CD8-positive, alpha-beta memory T cell (primary cell): ENCODE data around the gene PRR29. TPM values are rescaled to one million over a fixed set of nuclear protein-coding genes. Genes with fewer than 3 reads are reported as not detected.

Source experiments
- CTCF ChIA-PET: fragments of 350-600 bp; sonication (Branson Sonifier 250); formaldehyde crosslinking; loops from one replicate; lab custom pipeline; 2021; ENCODE audit warnings: antibody characterized with exemption; lab: Charles Lee
- POLR2A ChIA-PET: fragments of 350-600 bp; sonication (Branson Sonifier 250); formaldehyde crosslinking; loops from one replicate; lab custom pipeline; 2021; ENCODE audit warnings: antibody characterized with exemption; lab: Charles Lee
- DNase-seq, 5 donors: peaks; one replicate each; pipeline versions ENCODE4 v3.0.0 to v3.0.0-alpha.2; 2020 to 2022; ENCODE audit warnings: mixed read lengths in 1 of 5
- H3K27ac ChIP-seq: one replicate; pipeline ENCODE4 v1.7.0; 2013; ENCODE audit warnings: low read depth, mild to moderate bottlenecking, low read length, moderate library complexity
- H3K27me3 ChIP-seq: 2 replicates; pipeline ENCODE4 v1.7.0; 2013; ENCODE audit warnings: low read length, mild to moderate bottlenecking; ENCODE audit not compliant: insufficient read depth, poor library complexity, severe bottlenecking
- H3K36me3 ChIP-seq: 2 replicates; pipeline ENCODE4 v1.7.0; 2013; ENCODE audit warnings: mild to moderate bottlenecking, low read length, moderate library complexity; ENCODE audit not compliant: insufficient read depth
- H3K4me1 ChIP-seq: 2 replicates; pipeline ENCODE4 v1.7.0; 2013; ENCODE audit warnings: mild to moderate bottlenecking, low read length, moderate library complexity; ENCODE audit not compliant: insufficient read depth
- H3K4me3 ChIP-seq: 2 replicates; pipeline ENCODE4 v1.7.0; 2013; ENCODE audit warnings: mild to moderate bottlenecking, low read length
- H3K9me3 ChIP-seq: 2 replicates; pipeline ENCODE4 v1.7.0; 2013; ENCODE audit warnings: mild to moderate bottlenecking, low read length
- H3K27ac Mint-ChIP-seq, 8 donors: one replicate each; pipeline ENCODE4 v1.8.0; 2020 to 2021; ENCODE audit warnings: mixed read lengths in 8 of 8, mild to moderate bottlenecking in 6 of 8, inconsistent platforms in 3 of 8, moderate library complexity in 3 of 8
- H3K27me3 Mint-ChIP-seq, 2 donors: one replicate each; pipeline ENCODE4 v1.8.0; 2020 to 2021; ENCODE audit warnings: mixed read lengths in 2 of 2, mild to moderate bottlenecking in 1 of 2, moderate library complexity in 1 of 2
- H3K36me3 Mint-ChIP-seq, 3 donors: one replicate each; pipeline ENCODE4 v1.8.0; 2020 to 2021; ENCODE audit warnings: mixed read lengths in 3 of 3, inconsistent platforms in 1 of 3, mild to moderate bottlenecking in 1 of 3
- H3K4me1 Mint-ChIP-seq, 3 donors: one replicate each; pipeline ENCODE4 v1.8.0; 2020 to 2021; ENCODE audit warnings: mixed read lengths in 3 of 3, inconsistent platforms in 1 of 3, mild to moderate bottlenecking in 1 of 3
- H3K4me3 Mint-ChIP-seq, 7 donors: one replicate each; pipeline ENCODE4 v1.8.0; 2020 to 2021; ENCODE audit warnings: mixed read lengths in 7 of 7, mild to moderate bottlenecking in 6 of 7, moderate library complexity in 4 of 7, inconsistent platforms in 2 of 7
- H3K9me3 Mint-ChIP-seq, 5 donors: one replicate each; pipeline ENCODE4 v1.8.0; 2020 to 2022; ENCODE audit warnings: mixed read lengths in 5 of 5, mild to moderate bottlenecking in 3 of 5, moderate library complexity in 2 of 5, inconsistent platforms in 1 of 5
- polyA plus RNA-seq: library from polyadenylated mRNA; unstranded; fragments of 300-500 nt; fragmentation: Illumina TruSeq; gene quantifications from one replicate; pipeline ENCODE4 v1.2.3, GENCODE V29; 2021
- total RNA-seq, 2 experiments: library from RNA; stranded (reverse); gene quantifications; one replicate each; pipeline ENCODE4 v1.2.3, GENCODE V29; 2021

Gene PRR29
- total and polyA plus RNA-seq, 3 experiments from 2014 or later: 0.24 to 4.1 (median 0.51) TPM

- no peak overlapping the region for H3K27ac Mint-ChIP-seq
- H3K27ac ChIP-seq: no peak overlapping the region
- peaks cover 0 to 1% of the 10 kb centered on the region in 2 donors for H3K27me3 Mint-ChIP-seq
- no peaks in the 10 kb centered on the region for H3K36me3 Mint-ChIP-seq
- H3K4me1 ChIP-seq: peaks cover 14% of the 10 kb centered on the region
- no peak overlapping the region for H3K4me3 ChIP-seq
- no peak for DNase-seq
- H3K4me1 Mint-ChIP-seq: peaks cover 18 to 26% (median 24%) of the 10 kb centered on the region in 3 donors
- peak overlapping the region in 1 of 7 donors; percentile 40 for H3K4me3 Mint-ChIP-seq
- no peaks in the 10 kb centered on the region for H3K9me3 ChIP-seq
- no peaks in the 10 kb centered on the region for H3K9me3 Mint-ChIP-seq
- no peaks in the 10 kb centered on the region for H3K36me3 ChIP-seq
- no peaks in the 10 kb centered on the region for H3K27me3 ChIP-seq
- ChIA-PET CTCF (interaction anchor here (1.0 to 3.7 kb wide), 6 partner anchors 8 to 58 kb away, joined by 3 to 13 read pairs (median 4); no protein-coding TSS in a partner anchor), POLR2A (no interaction called here)
These were observed 30.2 kb upstream of the PRR29 start for GRCh38 chr17:63967953-63968352.

- H3K4me3 Mint-ChIP-seq: no peak overlapping the region
- POLR2A ChIA-PET: interaction anchor here (0.6 kb wide), 1 partner anchor 37 kb away, joined by 5 read pairs; the partner anchor contains the start of gene CD79B
- H3K36me3 ChIP-seq: no peaks in the 10 kb centered on the region
- CTCF ChIA-PET: interaction anchor here (1.4 to 3.7 kb wide), 4 partner anchors 22 to 57 kb away, joined by 3 to 13 read pairs (median 4); no protein-coding TSS in a partner anchor
- H3K4me1 Mint-ChIP-seq: peaks cover 18 to 26% (median 24%) of the 10 kb centered on the region in 3 donors
- DNase-seq: no peak
- no peak overlapping the region for H3K27ac ChIP-seq
- H3K4me1 ChIP-seq: peaks cover 14% of the 10 kb centered on the region
- H3K27me3 Mint-ChIP-seq: peaks cover 0 to 1% of the 10 kb centered on the region in 2 donors
- H3K27me3 ChIP-seq: no peaks in the 10 kb centered on the region
- H3K9me3 ChIP-seq: no peaks in the 10 kb centered on the region
- no peak overlapping the region for H3K4me3 ChIP-seq
- H3K9me3 Mint-ChIP-seq: no peaks in the 10 kb centered on the region
- no peak overlapping the region for H3K27ac Mint-ChIP-seq
- no peaks in the 10 kb centered on the region for H3K36me3 Mint-ChIP-seq
These were observed 28.9 kb upstream of the PRR29 start for GRCh38 chr17:63969278-63969677.

GRCh38 chr17:63972796-63973195, 25.4 kb upstream of the PRR29 start, which contains the start of gene SCN4A:
TSS of gene SCN4A (minus strand) at chr17:63972918. CDS start at chr17:63972841, 77 bp downstream.
- Histone ChIP-seq H3K4me3 (no peak within 1 kb of the TSS), H3K27me3 (no peaks in the 10 kb centered on the region), H3K4me1 (no peaks in the 10 kb centered on the region), H3K27ac (no peak within 1 kb of the TSS), H3K9me3 (no peaks in the 10 kb centered on the region), H3K36me3 (no peaks in the 10 kb centered on the region)
- Mint-ChIP-seq H3K27me3 (peaks cover 6 to 9% of the 10 kb centered on the region in 2 donors), H3K36me3 (no peaks in the 10 kb centered on the region), H3K27ac (no peak within 1 kb of the TSS), H3K9me3 (no peaks in the 10 kb centered on the region), H3K4me3 (no peak within 1 kb of the TSS), H3K4me1 (peaks cover 6 to 12% (median 7%) of the 10 kb centered on the region in 3 donors)
- DNase-seq: no peak
- ChIA-PET POLR2A (no interaction called here), CTCF (no interaction called here)

GRCh38 chr17:63973247-63973646, 24.9 kb upstream of the PRR29 start:
- ChIA-PET CTCF (interaction anchor here (1.3 kb wide), 1 partner anchor 36 kb away, joined by 4 read pairs; no protein-coding TSS in a partner anchor), POLR2A (no interaction called here)

GRCh38 chr17:63973930-63974593, 24.1 kb upstream of the PRR29 start:
- Mint-ChIP-seq H3K27ac (peak overlapping the region in 2 of 8 donors; percentile 64 to 80), H3K27me3 (peaks cover 5 to 9% of the 10 kb centered on the region in 2 donors), H3K4me1 (peaks cover 3 to 8% (median 5%) of the 10 kb centered on the region in 3 donors), H3K36me3 (no peaks in the 10 kb centered on the region), H3K9me3 (no peaks in the 10 kb centered on the region), H3K4me3 (no peak overlapping the region)
- Histone ChIP-seq H3K27me3 (no peaks in the 10 kb centered on the region), H3K36me3 (no peaks in the 10 kb centered on the region), H3K9me3 (no peaks in the 10 kb centered on the region), H3K27ac (no peak overlapping the region), H3K4me1 (no peaks in the 10 kb centered on the region), H3K4me3 (no peak overlapping the region)
- no peak for DNase-seq
- POLR2A ChIA-PET: no interaction called here
- CTCF ChIA-PET: interaction anchor here (1.2 to 2.4 kb wide), 3 partner anchors 28 to 51 kb away, joined by 3 to 9 read pairs (median 4); no protein-coding TSS in a partner anchor

More at GRCh38 chr17:63973247-63973646, 24.9 kb upstream of the PRR29 start:
- no peaks in the 10 kb centered on the region for H3K9me3 Mint-ChIP-seq
- no peaks in the 10 kb centered on the region for H3K4me1 ChIP-seq
- H3K36me3 Mint-ChIP-seq: no peaks in the 10 kb centered on the region
- H3K4me1 Mint-ChIP-seq: peaks cover 5 to 11% (median 7%) of the 10 kb centered on the region in 3 donors
- H3K4me3 ChIP-seq: no peak overlapping the region
- H3K4me3 Mint-ChIP-seq: no peak overlapping the region
- no peak overlapping the region for H3K27ac Mint-ChIP-seq
- H3K27ac ChIP-seq: no peak overlapping the region
- H3K27me3 ChIP-seq: no peaks in the 10 kb centered on the region
- peaks cover 6 to 9% of the 10 kb centered on the region in 2 donors for H3K27me3 Mint-ChIP-seq
- H3K9me3 ChIP-seq: no peaks in the 10 kb centered on the region
- DNase-seq: no peak
- H3K36me3 ChIP-seq: no peaks in the 10 kb centered on the region

- Mint-ChIP-seq H3K27ac (peak overlapping the region in 2 of 8 donors; percentile 64 to 74), H3K4me1 (peaks cover 3 to 8% (median 5%) of the 10 kb centered on the region in 3 donors), H3K27me3 (peaks cover 5 to 9% of the 10 kb centered on the region in 2 donors), H3K4me3 (no peak overlapping the region), H3K9me3 (no peaks in the 10 kb centered on the region), H3K36me3 (no peaks in the 10 kb centered on the region)
- no peaks in the 10 kb centered on the region for H3K4me1 ChIP-seq
- CTCF ChIA-PET: interaction anchor here (1.2 to 2.4 kb wide), 6 partner anchors 28 to 55 kb away, joined by 3 to 9 read pairs (median 4); no protein-coding TSS in a partner anchor
- H3K36me3 ChIP-seq: no peaks in the 10 kb centered on the region
- no peaks in the 10 kb centered on the region for H3K9me3 ChIP-seq
- H3K27me3 ChIP-seq: no peaks in the 10 kb centered on the region
- H3K27ac ChIP-seq: no peak overlapping the region
- no peak overlapping the region for H3K4me3 ChIP-seq
- POLR2A ChIA-PET: no interaction called here
- DNase-seq: no peak
These were observed 23.5 kb upstream of the PRR29 start for GRCh38 chr17:63974594-63975192.

- CTCF ChIA-PET: interaction anchor here (0.7 to 2.4 kb wide), 6 partner anchors 8 to 56 kb away, joined by 3 to 9 read pairs (median 4); no protein-coding TSS in a partner anchor
- no peak for DNase-seq
- Mint-ChIP-seq H3K36me3 (no peaks in the 10 kb centered on the region), H3K27ac (peak overlapping the region in 4 of 8 donors; percentile 1 to 19 (median 14)), H3K4me1 (peaks cover 0 to 4% (median 0%) of the 10 kb centered on the region in 3 donors), H3K4me3 (no peak overlapping the region), H3K9me3 (no peaks in the 10 kb centered on the region), H3K27me3 (peaks cover 5 to 9% of the 10 kb centered on the region in 2 donors)
- Histone ChIP-seq H3K36me3 (no peaks in the 10 kb centered on the region), H3K4me1 (no peaks in the 10 kb centered on the region), H3K27me3 (no peaks in the 10 kb centered on the region), H3K27ac (no peak overlapping the region), H3K9me3 (no peaks in the 10 kb centered on the region), H3K4me3 (no peak overlapping the region)
- POLR2A ChIA-PET: no interaction called here
These were observed 22.5 kb upstream of the PRR29 start for GRCh38 chr17:63975541-63976092.
